Osteoblast (primary cell): ENCODE results near the gene PRKAG3. TPM values are rescaled to one million over a fixed set of nuclear protein-coding genes. Genes with fewer than 3 reads are reported as not detected.

ENCODE experiments used
- DNase-seq: peaks from one replicate; pipeline ENCODE4 v3.0.0; 2011; ENCODE audit warnings: low spot score, mixed read lengths; ENCODE audit not compliant: insufficient read length; ENCODE audit errors: missing footprints
- H2AFZ ChIP-seq: 2 replicates; pipeline ENCODE4 v1.6.0; 2011; ENCODE audit warnings: mild to moderate bottlenecking, low read length
- H3K27ac ChIP-seq: 2 replicates; pipeline ENCODE4 v1.5.1; 2011; ENCODE audit warnings: mild to moderate bottlenecking, low read depth, low read length, moderate library complexity
- H3K27me3 ChIP-seq: 2 replicates; pipeline ENCODE4 v1.6.0; 2012; ENCODE audit warnings: mild to moderate bottlenecking, control low read depth, inconsistent platforms, low read length, moderate library complexity; ENCODE audit not compliant: insufficient read depth
- H3K36me3 ChIP-seq: 2 replicates; pipeline ENCODE4 v1.5.1; 2011; ENCODE audit warnings: mild to moderate bottlenecking, low read length, control low read depth, moderate library complexity; ENCODE audit not compliant: insufficient read depth
- H3K4me1 ChIP-seq: 2 replicates; pipeline ENCODE4 v1.5.1; 2011; ENCODE audit warnings: mild to moderate bottlenecking, low read length, control low read depth, moderate library complexity; ENCODE audit not compliant: insufficient read depth
- H3K4me2 ChIP-seq: 2 replicates; pipeline ENCODE4 v1.6.0; 2011; ENCODE audit warnings: mild to moderate bottlenecking, low read length; ENCODE audit not compliant: insufficient read depth
- H3K4me3 ChIP-seq: fragments of 200-600 bp; sonication (generic); 3 replicates; pipeline ENCODE4 v1.5.1; 2012; ENCODE audit warnings: mild to moderate bottlenecking, low read length, inconsistent platforms; ENCODE audit not compliant: insufficient read depth
- H3K79me2 ChIP-seq: 2 replicates; pipeline ENCODE4 v1.6.0; 2012; ENCODE audit warnings: mild to moderate bottlenecking, low read length, control low read depth, inconsistent platforms; ENCODE audit not compliant: insufficient read depth
- H3K9me3 ChIP-seq: 2 replicates; pipeline ENCODE4 v1.5.1; 2011; ENCODE audit warnings: low read depth, low read length, control low read depth
- H4K20me1 ChIP-seq: 2 replicates; pipeline ENCODE4 v1.6.0; 2012; ENCODE audit warnings: mild to moderate bottlenecking, low read length, control low read depth; ENCODE audit not compliant: insufficient read depth
- total RNA-seq: library from RNA; depleted of rRNA; stranded (reverse); fragments of >200 nt; gene quantifications from 2 replicates; pipeline ENCODE4 v1.2.3, GENCODE V29; 2012
- TF ChIP-seq, protein P1 (sequence below): IDR thresholded peaks from 2 replicates; pipeline ENCODE4 v1.5.1; 2011; ENCODE audit warnings: mild to moderate bottlenecking, low read depth, low read length, moderate library complexity; ENCODE audit errors: extremely low read depth

Gene PRKAG3
- total RNA-seq, 1 donor = under 0.01 TPM

GRCh38 chr2:218872645-218873358 lies 41.2 kb upstream of the PRKAG3 start:
- peaks cover 11% of the 10 kb centered on the region for H4K20me1 ChIP-seq
- no peak overlapping the region for H3K4me2 ChIP-seq
- H3K36me3 ChIP-seq = no peaks in the 10 kb centered on the region
- no peaks in the 10 kb centered on the region for H3K79me2 ChIP-seq
- no peaks in the 10 kb centered on the region for H3K4me1 ChIP-seq
- H3K27ac ChIP-seq = no peak overlapping the region
- H2AFZ ChIP-seq = no peak overlapping the region
- peaks cover 91% of the 10 kb centered on the region for H3K27me3 ChIP-seq
- no peak overlapping the region for H3K4me3 ChIP-seq
- DNase-seq = no peak
- TF ChIP-seq, protein P1, sequence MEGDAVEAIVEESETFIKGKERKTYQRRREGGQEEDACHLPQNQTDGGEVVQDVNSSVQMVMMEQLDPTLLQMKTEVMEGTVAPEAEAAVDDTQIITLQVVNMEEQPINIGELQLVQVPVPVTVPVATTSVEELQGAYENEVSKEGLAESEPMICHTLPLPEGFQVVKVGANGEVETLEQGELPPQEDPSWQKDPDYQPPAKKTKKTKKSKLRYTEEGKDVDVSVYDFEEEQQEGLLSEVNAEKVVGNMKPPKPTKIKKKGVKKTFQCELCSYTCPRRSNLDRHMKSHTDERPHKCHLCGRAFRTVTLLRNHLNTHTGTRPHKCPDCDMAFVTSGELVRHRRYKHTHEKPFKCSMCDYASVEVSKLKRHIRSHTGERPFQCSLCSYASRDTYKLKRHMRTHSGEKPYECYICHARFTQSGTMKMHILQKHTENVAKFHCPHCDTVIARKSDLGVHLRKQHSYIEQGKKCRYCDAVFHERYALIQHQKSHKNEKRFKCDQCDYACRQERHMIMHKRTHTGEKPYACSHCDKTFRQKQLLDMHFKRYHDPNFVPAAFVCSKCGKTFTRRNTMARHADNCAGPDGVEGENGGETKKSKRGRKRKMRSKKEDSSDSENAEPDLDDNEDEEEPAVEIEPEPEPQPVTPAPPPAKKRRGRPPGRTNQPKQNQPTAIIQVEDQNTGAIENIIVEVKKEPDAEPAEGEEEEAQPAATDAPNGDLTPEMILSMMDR = no peak
- no peaks in the 10 kb centered on the region for H3K9me3 ChIP-seq

- DNase-seq = no peak
- TF ChIP-seq, protein P1 = no peak
- Histone ChIP-seq H3K79me2 (no peaks in the 10 kb centered on the region), H3K36me3 (no peaks in the 10 kb centered on the region), H3K9me3 (no peaks in the 10 kb centered on the region), H3K4me3 (no peak overlapping the region), H2AFZ (no peak overlapping the region), H4K20me1 (peaks cover 5% of the 10 kb centered on the region), H3K4me1 (no peaks in the 10 kb centered on the region), H3K4me2 (no peak overlapping the region), H3K27me3 (peaks cover 90% of the 10 kb centered on the region), H3K27ac (no peak overlapping the region)
Observed at GRCh38 chr2:218871345-218872302, 40.0 kb upstream of the PRKAG3 start.

- Histone ChIP-seq H3K9me3 (no peaks in the 10 kb centered on the region), H3K27me3 (peaks cover 85% of the 10 kb centered on the region)
Observed at GRCh38 chr2:218870984-218871344, 39.4 kb upstream of the PRKAG3 start.

More at GRCh38 chr2:218870984-218871344, 39.4 kb upstream of the PRKAG3 start:
- no peak overlapping the region for H3K4me3 ChIP-seq
- H3K27ac ChIP-seq = no peak overlapping the region
- H4K20me1 ChIP-seq = peaks cover under 1% of the 10 kb centered on the region
- TF ChIP-seq, protein P1 = no peak
- no peak for DNase-seq
- no peak overlapping the region for H2AFZ ChIP-seq
- H3K36me3 ChIP-seq = no peaks in the 10 kb centered on the region
- no peak overlapping the region for H3K4me2 ChIP-seq
- no peaks in the 10 kb centered on the region for H3K4me1 ChIP-seq
- H3K79me2 ChIP-seq = no peaks in the 10 kb centered on the region
